Measurements from ENCODE around the gene FEV.

FEV gene

DNA sequence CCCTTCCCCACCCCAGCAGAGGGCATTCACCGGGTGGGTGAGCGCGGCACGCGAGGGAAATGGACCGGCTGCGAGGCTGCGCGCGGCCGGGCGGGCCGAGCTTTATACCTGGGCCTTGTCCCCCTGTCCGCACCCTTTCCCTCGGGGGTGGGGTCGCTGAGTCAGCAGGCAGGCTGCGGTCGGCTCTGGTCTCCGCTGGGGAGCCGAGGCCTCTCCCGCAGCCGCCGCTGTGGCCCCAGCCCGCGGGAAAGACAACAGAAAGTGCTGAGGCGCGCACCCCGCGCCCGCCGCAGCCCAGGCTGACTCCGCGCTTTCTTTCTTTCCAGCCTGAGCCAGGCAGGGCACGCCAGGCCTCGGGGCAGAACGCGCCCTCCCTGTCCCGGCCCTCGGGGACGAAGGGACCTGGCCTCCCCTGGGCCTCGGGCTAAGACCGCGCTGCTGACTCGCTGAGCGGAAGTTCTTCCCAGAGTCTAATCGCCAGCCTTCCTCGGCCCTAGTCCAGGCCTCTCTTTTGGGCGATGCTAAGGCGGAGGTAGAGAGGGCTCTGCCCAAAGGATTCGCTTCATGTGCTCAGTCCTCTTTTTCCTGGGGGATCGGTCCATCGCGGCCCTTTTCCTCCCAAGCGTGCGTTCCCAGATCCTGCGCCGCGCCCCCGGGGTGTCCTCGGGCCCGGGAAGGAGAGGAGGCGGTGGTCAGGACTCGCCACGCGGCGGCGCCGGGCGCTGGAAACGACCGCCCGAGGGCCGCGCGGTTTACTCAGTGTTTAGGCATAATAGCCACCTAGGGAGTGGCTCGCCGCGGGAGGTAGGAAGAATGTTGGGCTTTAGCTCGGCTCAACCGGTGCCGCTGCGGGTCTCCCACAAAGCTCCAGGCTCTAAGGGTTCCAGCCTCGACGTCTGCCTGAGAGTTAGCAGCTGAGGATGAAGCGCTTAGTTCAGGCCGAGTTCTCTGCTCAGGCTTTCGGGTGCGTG, 8.6 kb upstream of the FEV start, which contains the start of gene CRYBA2:
TSS of gene CRYBA2 (minus strand) at position 78 of the 971 bp plus-strand sequence. CDS start 246 bp downstream, outside the sequence.
- no peak for DNase-seq (ENCODE audit: low spot score)

DNA sequence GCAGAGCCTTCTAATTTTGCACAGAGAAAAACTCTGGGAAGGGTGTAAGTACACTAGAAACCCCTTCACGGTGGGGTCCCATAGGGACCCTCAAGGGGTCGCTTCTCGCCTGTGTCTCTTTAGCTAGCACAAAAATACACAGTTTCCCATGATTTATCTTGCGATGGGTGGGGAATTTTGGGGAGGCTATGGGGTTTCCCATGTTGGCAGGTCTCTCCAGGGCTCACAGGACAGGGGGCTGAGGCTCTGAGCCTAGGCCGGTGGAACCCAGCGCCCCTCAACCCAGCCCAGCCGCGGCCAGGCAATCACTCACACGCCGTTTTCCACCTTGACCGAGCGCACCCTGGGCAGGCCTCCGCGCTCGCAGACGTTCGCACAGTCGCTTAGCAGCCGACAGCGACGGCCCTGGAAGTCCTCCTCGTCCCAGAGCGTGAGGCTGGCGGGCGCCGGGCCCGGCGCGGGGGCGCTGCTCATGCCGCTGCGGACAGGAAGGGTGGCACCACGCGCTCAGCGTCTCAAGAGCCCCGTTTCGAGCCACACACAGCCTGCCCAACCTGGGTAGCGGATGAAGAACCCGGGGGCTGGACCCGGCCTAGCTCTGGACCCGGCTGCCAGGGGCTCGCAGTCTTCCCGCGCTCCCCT, 7.8 kb upstream of the FEV start:
- no peak for DNase-seq (ENCODE audit: low spot score)

GRCh38 chr2:218992196-218992595, 7.2 kb upstream of the FEV start:
- DNase-seq (ENCODE audit: low spot score), result no peak

DNA sequence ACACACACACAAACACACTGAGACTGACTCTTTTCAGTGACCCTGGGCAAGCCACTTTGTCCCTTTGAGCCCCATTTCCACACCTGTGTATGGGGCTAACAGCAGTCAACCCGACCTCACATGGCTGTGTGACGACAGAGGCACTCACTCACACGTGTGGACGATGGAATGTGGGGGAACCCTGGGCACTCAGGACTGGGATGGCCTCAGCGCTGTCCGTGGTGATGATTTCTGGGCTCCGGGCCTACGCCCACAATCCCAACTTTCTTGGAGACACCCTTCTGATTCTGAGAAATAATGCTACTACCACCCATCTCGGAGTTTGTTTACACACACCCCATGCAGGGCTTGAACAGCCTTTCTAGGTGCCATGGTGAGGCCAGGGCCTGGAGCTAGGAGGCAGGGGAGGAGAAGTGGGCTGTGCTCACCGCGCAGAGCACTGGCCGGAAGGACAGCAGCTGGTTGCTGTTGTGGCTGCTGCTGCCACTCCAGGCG, 6.7 kb upstream of the FEV start:
- peak; percentile 75 for DNase-seq (ENCODE audit: low spot score)

DNA sequence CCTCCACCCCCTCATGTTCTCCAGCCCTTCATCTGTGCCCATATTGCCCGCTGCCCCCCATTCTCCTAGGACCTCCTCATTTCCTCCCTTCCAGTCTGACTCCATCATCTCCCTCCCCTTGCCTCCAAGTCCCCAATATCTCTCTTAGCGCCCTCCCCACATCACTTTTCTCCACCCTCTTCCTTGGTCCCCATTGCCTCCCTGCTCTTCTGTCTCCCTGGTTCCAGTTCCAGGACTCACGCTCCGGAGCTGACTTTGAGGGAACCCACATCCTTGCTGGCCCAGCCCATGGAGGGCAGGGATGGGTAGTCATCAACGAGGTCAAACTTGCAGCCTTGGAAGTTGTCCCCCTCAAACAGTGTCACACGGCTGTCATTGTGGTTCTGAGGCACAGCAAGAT, 5.6 kb upstream of the FEV start:
- DNase-seq (ENCODE audit: low spot score), result no peak

- DNase-seq (ENCODE audit: low spot score), result no peak
Observed at GRCh38 chr2:218990052-218990451, 5.1 kb upstream of the FEV start.

DNA sequence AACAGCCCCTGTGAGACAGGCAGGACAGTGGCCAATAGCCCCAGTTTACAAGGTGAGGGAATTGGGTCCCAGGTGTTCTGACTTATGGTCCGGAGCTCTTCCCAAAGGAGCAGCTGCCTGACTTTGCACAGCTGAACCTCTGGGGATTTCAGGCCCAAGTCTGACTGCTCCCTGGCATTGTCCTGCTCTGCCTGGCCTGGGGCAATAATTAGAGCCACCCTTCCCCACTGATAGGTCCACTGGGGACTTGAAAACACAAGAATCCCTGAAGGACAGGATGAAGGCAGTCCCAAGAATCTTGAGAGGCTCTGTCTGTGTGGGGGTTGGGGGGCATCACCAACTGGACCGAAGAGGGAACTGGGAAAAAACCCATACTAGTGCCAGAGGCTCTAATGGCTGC, 3.7 kb upstream of the FEV start:
- peak; percentile 6 for DNase-seq (ENCODE audit: low spot score)

GRCh38 chr2:218988164-218988563, 3.2 kb upstream of the FEV start:
- no peak for DNase-seq (ENCODE audit: low spot score)

DNA sequence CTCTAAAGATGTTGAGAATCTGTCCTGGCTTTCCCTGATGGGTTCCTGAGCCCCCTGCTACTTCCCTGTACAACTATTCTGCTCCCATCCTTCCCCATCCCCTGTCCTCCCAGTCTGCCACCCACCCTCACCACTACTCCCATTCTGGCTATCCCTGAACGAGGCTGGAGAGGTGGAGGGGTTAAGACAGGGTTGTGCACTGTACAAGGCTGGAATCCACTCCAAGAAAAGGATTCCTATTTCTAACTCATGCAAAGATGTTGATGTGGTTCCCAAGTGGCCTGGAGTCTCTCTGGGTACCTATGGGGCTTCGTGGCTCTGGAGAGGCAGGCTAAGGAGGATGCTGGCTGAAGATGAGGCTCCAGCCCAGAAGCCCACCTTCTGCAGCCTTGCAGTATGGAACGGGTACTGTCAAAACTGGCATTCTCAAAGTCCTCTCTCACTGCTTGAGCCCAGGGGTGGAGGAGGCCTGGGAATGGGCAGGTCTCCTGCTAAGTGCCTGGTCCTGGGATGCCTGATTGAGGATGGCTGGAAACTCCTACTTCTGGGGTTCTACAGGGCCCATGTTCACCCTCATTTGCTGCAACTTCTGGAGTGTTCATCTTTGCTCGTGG, 1.3 kb upstream of the FEV start:
- no peak for DNase-seq (ENCODE audit: low spot score)

DNA sequence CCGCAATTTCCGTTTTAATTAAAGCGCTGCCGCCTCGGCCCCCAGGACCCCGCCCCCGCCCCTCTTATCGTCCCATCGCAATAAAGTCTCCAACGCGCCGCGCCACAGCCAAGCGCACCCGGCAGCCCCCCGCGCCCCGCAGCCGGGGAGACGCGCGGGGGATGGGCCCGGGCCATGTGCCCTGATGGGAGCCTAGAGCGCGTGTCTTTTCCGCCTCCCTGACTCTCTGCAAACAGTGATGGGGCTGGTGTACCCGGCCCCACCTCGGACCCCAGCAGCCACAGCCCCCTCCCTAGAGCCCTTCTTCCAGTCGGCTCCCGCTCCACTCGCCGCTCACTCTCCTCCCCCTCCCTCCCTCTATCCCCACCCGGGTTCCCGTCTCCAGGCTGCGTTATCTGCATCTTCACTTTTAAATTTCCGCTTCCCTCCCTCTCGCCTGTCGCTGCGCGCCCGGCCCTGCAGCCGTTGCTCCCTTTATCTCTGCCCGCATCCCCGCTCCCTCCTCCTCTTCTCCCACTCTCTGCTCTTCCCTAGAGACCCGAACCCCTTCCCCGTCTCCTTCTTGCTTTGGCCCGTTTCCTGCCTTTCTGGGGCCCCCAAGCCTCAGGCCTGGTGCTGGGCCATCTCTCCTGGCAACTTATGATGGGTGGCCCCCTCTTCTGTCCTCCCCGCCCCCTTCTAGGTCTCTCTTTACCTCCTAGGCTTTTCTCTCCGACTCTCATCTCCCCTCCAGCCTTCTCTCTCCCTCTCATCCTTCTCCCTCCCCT, 524 bp upstream of the FEV start:
- no peak for DNase-seq (ENCODE audit: low spot score)

DNA sequence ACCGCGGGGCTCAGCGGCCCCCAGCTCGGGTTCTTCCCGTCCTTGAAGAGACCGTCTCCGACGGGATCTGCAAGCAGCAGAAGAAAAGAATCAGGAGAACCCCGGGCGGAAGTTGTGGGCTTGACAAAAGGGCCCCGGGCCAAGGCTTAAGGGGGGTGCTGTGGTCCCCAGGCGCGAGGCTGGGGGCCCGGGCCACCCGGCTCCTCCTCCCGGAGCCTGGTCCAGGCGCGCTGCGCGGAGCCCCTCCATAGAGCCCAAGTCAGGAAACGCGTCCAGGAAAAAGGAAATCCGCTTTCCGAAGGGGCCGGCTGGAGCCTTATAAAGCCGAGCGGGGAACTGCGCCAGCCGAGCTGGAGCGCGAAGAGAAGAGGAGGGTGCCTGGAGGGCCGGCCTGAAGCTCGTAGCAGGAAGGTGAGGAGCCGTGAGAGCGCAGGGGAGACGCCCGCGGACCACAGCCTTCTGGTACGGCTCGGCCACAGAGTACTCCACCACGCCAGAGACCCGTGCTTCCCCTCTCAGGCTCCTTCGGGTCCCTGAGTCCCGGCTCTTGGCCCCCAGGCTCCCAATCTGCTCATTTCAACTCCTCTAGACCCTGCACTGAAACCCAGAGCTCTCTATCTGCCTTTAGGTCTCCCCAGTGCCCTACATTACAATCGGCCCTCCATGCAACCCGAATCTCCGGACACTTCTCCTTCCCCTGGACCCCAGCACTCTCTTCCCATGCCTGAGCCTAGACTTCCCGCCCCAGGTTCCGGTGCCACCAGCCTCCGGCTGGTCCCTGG, 554 bp downstream of the FEV start:
- DNase-seq (ENCODE audit: low spot score), result no peak

GRCh38 chr2:218983934-218984238, 1.1 kb downstream of the FEV start:
- no peak for DNase-seq (ENCODE audit: low spot score)

GRCh38 chr2:218983263-218983933, 1.6 kb downstream of the FEV start:
- no peak for DNase-seq (ENCODE audit: low spot score)

DNA sequence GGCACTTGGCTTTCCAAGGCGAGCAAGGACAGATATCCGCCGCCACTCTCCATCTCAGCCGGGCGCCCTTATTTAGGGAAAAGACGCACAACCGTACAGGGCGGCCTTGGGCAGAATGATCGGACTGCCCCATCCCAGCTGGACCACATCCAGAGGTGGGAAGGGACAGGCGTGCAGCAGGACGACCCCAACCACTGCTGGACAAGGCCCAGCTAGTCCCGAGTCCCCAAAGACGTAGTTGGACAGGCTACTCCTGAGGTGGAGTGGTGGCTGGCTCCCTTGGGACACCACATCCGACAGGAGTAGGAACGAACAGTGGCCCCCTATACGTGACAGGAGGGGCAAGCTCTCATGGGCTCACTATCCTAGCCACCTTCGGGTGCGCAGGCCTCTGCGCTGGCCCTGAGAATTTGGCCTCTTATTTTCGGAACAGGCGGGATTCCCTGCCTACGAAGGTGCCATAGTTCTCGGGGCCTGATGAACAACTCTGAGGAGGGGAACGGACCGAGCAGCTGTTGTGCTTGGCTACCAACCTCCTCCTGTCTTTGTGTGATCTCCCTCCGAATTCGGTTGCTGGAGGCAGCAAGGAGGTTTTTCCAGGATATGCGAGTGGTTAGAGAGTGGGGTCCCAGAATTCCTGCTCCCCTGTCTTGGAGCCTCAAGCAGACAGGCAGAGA, 2.3 kb downstream of the FEV start:
- DNase-seq (ENCODE audit: low spot score), result no peak

DNA sequence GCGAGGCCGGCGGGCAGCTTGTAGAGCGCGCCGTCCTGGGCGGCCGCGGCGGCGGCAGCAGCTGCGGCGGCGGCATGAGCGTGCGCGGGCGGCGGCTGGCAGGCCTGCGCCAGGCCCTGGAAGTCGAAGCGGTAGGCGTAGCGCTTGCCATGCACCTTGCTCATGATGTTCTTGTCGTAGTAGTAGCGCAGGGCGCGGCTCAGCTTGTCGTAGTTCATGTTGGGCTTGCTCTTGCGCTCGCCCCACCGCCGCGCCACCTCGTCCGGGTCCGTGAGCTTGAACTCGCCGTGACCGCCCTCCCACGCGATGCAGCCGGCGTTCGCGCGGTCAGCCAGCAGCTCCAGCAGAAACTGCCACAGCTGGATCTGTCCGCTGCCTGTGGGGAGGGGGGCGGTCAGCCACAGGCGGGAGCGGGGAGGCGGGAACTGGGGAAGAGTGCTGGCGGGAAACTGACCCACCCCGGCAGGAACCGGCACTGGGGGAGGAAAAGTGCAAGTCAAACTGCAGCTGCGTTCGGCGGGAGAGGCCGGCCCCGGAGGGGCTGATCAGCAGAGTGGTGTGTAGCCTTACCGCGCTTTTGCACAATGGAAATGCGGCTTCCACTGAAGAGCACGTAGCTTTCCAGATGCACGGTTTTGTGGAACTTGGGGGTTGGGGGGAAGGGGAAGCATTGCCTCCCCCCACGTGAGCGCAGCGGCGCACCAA, 3.0 kb downstream of the FEV start:
- DNase-seq (ENCODE audit: low spot score), result no peak

DNA sequence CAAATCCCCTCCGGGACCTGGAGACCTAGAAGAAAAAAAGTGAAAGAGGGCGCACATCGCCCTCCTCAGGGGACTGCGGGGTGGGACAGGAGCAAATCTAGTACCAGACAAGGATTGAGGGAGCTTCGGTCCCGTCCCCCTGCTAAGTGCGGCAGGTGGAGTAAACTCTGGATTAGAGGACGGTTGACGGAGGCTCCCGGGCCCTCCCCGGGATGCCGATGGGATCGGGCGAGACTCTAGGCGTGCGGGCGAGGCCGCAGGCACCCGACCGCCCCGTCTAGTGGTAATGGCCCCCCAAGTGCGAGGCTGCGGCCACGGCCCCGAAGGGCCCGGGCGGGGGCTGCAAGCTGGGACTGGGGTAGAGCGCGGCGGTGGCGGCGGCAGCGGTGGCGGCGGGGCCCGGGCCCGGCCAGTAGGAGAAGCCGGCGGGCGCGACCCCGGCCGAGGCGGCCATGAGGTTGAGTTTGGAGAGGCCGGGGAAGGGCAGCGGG, 3.5 kb downstream of the FEV start:
- DNase-seq (ENCODE audit: low spot score), result no peak

GRCh38 chr2:218980735-218981389, 4.1 kb downstream of the FEV start:
- DNase-seq (ENCODE audit: low spot score), result no peak

DNA sequence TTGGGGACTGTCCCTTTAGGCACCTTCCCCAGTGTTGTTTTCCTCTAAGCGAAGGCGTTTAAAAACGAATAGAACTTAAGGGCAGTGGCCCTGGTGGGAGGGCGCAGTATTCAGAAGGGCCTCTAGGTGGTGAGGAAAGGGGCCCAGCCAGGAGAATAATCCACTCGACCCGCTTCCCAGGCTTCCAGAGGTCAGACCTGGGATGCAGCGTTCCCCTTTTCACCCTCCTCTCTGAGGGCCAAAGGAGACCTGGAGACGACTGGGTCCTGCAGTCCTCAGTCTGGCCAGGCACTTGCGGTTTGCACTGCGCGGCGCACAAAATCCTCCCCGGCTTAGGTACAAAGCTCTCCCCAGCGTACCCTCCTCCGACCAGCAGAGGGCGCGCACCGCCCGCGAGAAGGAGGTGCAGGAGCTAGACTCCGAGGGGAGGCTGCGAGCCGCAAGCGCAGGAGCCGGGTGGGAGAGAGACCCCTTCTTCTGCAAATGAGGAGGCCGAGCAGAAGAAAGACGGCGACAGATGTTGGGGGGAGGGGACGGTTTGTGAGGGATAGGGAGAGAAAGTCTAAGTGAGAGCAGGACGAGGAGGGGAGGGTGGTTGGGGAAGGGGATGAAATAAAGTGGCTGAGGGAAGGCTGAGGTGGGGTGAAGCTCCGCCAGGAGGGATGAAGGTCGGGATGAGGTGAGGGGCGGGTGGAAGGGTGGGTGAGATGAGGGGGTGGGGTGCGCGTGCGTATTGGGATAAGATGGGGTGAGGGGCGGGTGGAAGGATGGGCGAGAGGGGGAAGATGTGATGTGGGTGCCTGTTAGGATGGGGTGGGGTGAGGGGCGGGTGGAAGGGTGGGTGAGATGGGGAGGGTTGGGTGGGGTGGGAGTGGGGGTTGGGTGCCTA, 4.9 kb downstream of the FEV start:
- peak; percentile 90 for DNase-seq (ENCODE audit: low spot score)
